Breast epithelium (tissue), 3 donors: ENCODE measurements around the gene MYOF.

Experiments
- CTCF ChIP-seq, 3 donors: fragments of 450-650 bp; IDR thresholded peaks; one replicate each; pipeline ENCODE4 v1.5.1; 2016 to 2017; ENCODE audit warnings: antibody characterized with exemption in 3 of 3, mild to moderate bottlenecking in 3 of 3, moderate library complexity in 3 of 3
- POLR2A ChIP-seq: fragments of 450-650 bp; IDR thresholded peaks from one replicate; pipeline ENCODE4 v1.6.1; 2016; ENCODE audit warnings: antibody characterized with exemption, mild to moderate bottlenecking, moderate library complexity
- POLR2AphosphoS5 ChIP-seq, 3 donors: sonication (generic); formaldehyde crosslinking; IDR thresholded peaks; one replicate each; pipeline ENCODE4 v1.6.1; 2017; ENCODE audit warnings: antibody characterized with exemption in 3 of 3

- peak in 2 of 3 donors; percentile 58 to 68 for TF ChIP-seq POLR2AphosphoS5 (IDR thresholded peaks at IDR 0.05)
- no peak for TF ChIP-seq CTCF (IDR thresholded peaks at IDR 0.05)
- TF ChIP-seq POLR2A: no peak
Observed at GRCh38 chr10:93463723-93464476, 18.2 kb downstream of the MYOF start.
